ENCODE results near the gene PER1. TPM values are rescaled to one million over a fixed set of nuclear protein-coding genes. Genes with fewer than 3 reads are reported as not detected.

The PER1 gene
- total RNA-seq, 1 experiment from 2014 or later: 25.0 TPM

DNA sequence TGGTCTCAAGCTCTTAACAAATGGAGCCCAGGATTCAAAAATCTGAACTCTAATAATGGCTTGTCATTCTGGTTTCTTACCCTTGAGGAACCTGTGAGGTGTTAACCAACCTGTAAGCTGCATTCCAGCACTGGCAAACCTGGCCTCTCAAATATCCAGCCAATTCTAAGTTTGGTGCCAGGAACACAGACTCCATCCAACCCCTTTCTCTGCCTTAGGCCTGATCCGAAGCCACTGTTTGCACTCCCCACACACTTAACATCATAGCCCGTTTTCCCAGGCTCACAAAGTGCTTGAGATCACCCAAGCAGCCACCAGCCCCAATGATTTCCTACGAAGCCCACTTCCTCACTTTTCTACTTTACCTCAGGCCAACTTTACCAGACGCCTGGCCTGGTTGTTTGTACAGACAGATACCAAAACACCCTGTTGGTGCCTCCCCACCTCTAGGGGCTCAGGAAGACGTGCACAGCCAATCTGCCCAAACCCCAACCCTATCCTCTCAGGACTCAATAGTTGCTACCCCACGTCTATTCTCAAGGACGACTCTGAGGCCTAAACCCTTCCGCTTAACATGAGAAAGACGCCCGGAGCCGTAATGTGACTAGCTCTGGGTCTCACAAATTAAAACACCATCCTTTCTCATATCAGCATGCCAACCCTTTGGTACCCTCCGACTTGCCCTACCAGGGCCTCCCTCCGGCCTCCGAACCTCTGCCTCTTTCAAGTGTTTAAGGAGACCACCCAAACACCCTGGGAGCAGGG lies 3.2 kb upstream of the PER1 start:
- BruUV-seq (replicated peaks): no TSS peak
- DNase-seq: no peak
- Histone ChIP-seq H3K9ac (ENCODE audit: low read length) (peak overlapping the region; percentile 88), H3K27me3 (ENCODE audit: low read length) (no peaks in the 10 kb centered on the region), H3K36me3 (ENCODE audit: low read depth, low read length) (no peaks in the 10 kb centered on the region; the same call in 1 of the 2 replicates), H3K4me3 (ENCODE audit: low read length) (peak overlapping the region; percentile 93), H3F3A (ENCODE audit: low read length, unreplicated experiment) (no peaks in the 10 kb centered on the region), H3K27ac (ENCODE audit: low read length) (peak overlapping the region; percentile 62), H2AFZ (ENCODE audit: low read length) (no peak overlapping the region), H4K20me1 (ENCODE audit: low read length) (peaks cover 18% of the 10 kb centered on the region; the same call in 1 of the 2 replicates), H3K4me2 (ENCODE audit: low read length) (peak overlapping the region; percentile 90), H3K9me3 (ENCODE audit: low read length) (no peaks in the 10 kb centered on the region), H3K79me2 (ENCODE audit: low read length) (peaks cover 36% of the 10 kb centered on the region), H3K9me2 (replicated peaks; ENCODE audit: low read length) (no peaks in the 10 kb centered on the region), H3K4me1 (ENCODE audit: insufficient read depth, low read length) (peaks cover 40% of the 10 kb centered on the region)
- intact Hi-C loops (cut with micrococcal nuclease): no loop called here
- TF ChIP-seq EZH2phosphoT487 (IDR thresholded peaks at IDR 0.05; ENCODE audit: borderline replicate concordance, low read length): no peak
- no peak for TF ChIP-seq EZH2 (IDR thresholded peaks at IDR 0.05; ENCODE audit: low read length, unreplicated experiment)
- TF ChIP-seq, protein P1, sequence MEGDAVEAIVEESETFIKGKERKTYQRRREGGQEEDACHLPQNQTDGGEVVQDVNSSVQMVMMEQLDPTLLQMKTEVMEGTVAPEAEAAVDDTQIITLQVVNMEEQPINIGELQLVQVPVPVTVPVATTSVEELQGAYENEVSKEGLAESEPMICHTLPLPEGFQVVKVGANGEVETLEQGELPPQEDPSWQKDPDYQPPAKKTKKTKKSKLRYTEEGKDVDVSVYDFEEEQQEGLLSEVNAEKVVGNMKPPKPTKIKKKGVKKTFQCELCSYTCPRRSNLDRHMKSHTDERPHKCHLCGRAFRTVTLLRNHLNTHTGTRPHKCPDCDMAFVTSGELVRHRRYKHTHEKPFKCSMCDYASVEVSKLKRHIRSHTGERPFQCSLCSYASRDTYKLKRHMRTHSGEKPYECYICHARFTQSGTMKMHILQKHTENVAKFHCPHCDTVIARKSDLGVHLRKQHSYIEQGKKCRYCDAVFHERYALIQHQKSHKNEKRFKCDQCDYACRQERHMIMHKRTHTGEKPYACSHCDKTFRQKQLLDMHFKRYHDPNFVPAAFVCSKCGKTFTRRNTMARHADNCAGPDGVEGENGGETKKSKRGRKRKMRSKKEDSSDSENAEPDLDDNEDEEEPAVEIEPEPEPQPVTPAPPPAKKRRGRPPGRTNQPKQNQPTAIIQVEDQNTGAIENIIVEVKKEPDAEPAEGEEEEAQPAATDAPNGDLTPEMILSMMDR (conservative IDR thresholded peaks at IDR 0.05; ENCODE audit: low read depth, low read length): no peak
- POLR2A ChIA-PET (ENCODE audit: unreplicated experiment): no interaction called here
- no peak for ATAC-seq
- CTCF ChIA-PET: no interaction called here

DNA sequence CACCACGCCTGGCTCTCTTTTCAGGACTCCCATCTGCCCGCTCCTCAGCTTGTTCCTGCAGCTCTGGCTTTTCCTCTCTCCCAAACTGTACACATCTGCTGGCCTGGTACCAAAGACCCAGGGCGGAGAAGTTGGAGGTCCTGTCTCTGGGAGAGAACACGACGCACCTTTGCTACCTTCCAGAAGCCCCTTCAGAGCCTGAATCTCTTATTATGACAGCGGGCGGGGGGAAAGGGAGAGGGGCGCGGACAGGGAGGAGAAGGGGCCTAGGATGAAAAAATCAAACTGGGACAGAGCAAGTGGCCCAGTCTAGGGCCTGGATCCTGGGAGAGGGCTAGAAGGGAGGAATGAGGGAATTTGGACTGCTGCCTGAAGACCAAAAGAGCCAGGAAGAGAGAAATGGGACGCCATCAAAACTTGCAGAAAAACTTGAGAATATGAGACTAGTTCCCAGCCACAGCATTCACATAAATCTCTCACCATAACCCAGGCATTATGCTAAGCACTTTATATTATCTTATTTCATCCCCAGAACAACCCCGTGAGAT lies 2.5 kb upstream of the PER1 start:
- no peaks in the 10 kb centered on the region for H3F3A ChIP-seq (ENCODE audit: low read length, unreplicated experiment)
- no peaks in the 10 kb centered on the region; the same call in 1 of the 2 replicates for H3K36me3 ChIP-seq (ENCODE audit: low read depth, low read length)
- H3K9me2 ChIP-seq (replicated peaks; ENCODE audit: low read length): no peaks in the 10 kb centered on the region
- TF ChIP-seq EZH2 (IDR thresholded peaks at IDR 0.05; ENCODE audit: low read length, unreplicated experiment) (no peak), EZH2phosphoT487 (IDR thresholded peaks at IDR 0.05; ENCODE audit: borderline replicate concordance, low read length) (no peak)
- TF ChIP-seq, protein P1 (conservative IDR thresholded peaks at IDR 0.05; ENCODE audit: low read depth, low read length): no peak
- ChIA-PET CTCF (no interaction called here), POLR2A (ENCODE audit: unreplicated experiment) (no interaction called here)
- H3K4me2 ChIP-seq (ENCODE audit: low read length): peak overlapping the region; percentile 90
- no peak for ATAC-seq
- peaks cover 37% of the 10 kb centered on the region for H3K79me2 ChIP-seq (ENCODE audit: low read length)
- peaks cover 40% of the 10 kb centered on the region for H3K4me1 ChIP-seq (ENCODE audit: insufficient read depth, low read length)
- peak overlapping the region; percentile 79; the same call in 1 of the 2 replicates for H3K27ac ChIP-seq (ENCODE audit: low read length)
- H4K20me1 ChIP-seq (ENCODE audit: low read length): peaks cover 20% of the 10 kb centered on the region; the same call in 1 of the 2 replicates
- H3K4me3 ChIP-seq (ENCODE audit: low read length): peak overlapping the region; percentile 93
- H2AFZ ChIP-seq (ENCODE audit: low read length): no peak overlapping the region
- H3K9ac ChIP-seq (ENCODE audit: low read length): peak overlapping the region; percentile 88
- no peaks in the 10 kb centered on the region for H3K9me3 ChIP-seq (ENCODE audit: low read length)
- intact Hi-C loops (cut with micrococcal nuclease): no loop called here
- H3K27me3 ChIP-seq (ENCODE audit: low read length): no peaks in the 10 kb centered on the region
- DNase-seq: no peak
- BruUV-seq (replicated peaks): no TSS peak
